Upper lobe of left lung (tissue), 4 donors: ENCODE measurements around the gene ARMC12.

ENCODE experiments used
- EP300 ChIP-seq, 4 donors: sonication (generic); formaldehyde crosslinking; IDR thresholded peaks; one replicate each; pipeline ENCODE4 v1.5.1; 2017; ENCODE audit warnings: antibody characterized with exemption in 4 of 4, control low read depth in 2 of 4
- POLR2AphosphoS5 ChIP-seq, 2 donors: sonication (generic); formaldehyde crosslinking; IDR thresholded peaks; one replicate each; pipeline ENCODE4 v1.5.1; 2017; ENCODE audit warnings: antibody characterized with exemption in 2 of 2

DNA sequence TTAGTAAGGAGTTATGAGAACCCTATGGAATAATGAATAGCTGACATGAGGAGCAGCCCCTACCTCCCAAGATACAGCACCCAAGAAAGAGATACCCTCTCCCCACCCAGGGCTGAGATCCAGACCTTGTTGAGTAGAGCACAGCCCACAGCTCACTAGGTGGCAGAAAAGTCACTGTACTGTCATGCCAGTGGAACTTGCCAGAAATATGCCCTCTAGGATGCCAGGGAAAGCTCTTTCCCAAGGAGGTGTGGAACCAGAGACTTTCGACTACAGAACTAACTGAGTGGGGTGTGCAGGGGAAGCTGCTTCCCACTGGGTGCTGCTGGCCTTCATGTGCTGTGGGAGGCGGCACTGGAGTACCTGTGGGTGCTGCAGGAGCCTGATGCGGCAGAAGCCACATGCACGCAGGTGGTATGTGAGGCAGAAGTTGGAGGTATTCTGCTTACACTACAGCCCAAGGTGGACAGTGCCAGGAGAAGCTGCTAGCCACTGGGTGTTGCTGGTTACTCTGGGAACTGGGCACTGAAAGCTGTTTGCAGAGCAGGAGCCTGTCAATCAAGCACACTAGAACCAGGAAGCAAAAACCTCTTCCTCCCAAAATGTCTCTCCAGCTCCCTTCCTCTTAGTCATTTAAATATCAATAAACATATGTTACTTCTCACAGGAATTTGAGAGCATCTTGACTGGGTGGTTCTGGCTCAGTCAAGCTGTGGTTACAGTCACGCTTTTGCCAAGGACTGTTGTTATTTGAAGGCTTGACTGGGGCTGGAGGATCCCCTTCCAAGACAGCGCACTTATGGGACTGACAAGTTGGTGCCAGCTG is 17.8 kb downstream of the ARMC12 start:
- TF ChIP-seq POLR2AphosphoS5 (IDR thresholded peaks at IDR 0.05) (no peak), EP300 (IDR thresholded peaks at IDR 0.05) (no peak)
